DOHH2 (cell line): ENCODE measurements around the gene NIN.

Experiments used
- H3F3A ChIP-seq: fragments of 200-600 bp; sonication (generic), shearing (Covaris generic); 2 replicates; pipeline ENCODE4 v1.6.0; 2016; ENCODE audit warnings: antibody characterized with exemption, mild to moderate bottlenecking; ENCODE audit not compliant: control insufficient read depth, insufficient read depth
- H3K27ac ChIP-seq: fragments of 200-600 bp; sonication (generic); 2 replicates; pipeline ENCODE4 v1.5.1; 2014; ENCODE audit warnings: low read depth, mild to moderate bottlenecking, low read length, moderate library complexity
- H3K27me3 ChIP-seq: fragments of 200-600 bp; sonication (generic); 2 replicates; pipeline ENCODE4 v1.6.1; 2014; ENCODE audit warnings: mild to moderate bottlenecking, low read length, mixed read lengths; ENCODE audit not compliant: control insufficient read depth
- H3K36me3 ChIP-seq: fragments of 200-600 bp; sonication (generic); 2 replicates; pipeline ENCODE4 v1.6.1; 2014; ENCODE audit warnings: mild to moderate bottlenecking, low read length, moderate library complexity, mixed read lengths; ENCODE audit not compliant: control insufficient read depth
- H3K4me1 ChIP-seq: fragments of 200-600 bp; sonication (generic); 2 replicates; pipeline ENCODE4 v1.6.1; 2014; ENCODE audit warnings: mild to moderate bottlenecking, low read length, mixed read lengths; ENCODE audit not compliant: control insufficient read depth
- H3K4me2 ChIP-seq: fragments of 200-600 bp; sonication (generic); 2 replicates; pipeline ENCODE4 v1.6.0; 2014; ENCODE audit warnings: mild to moderate bottlenecking, low read length, moderate library complexity
- H3K4me3 ChIP-seq: fragments of 200-600 bp; sonication (generic); 2 replicates; pipeline ENCODE4 v1.5.1; 2014; ENCODE audit warnings: mild to moderate bottlenecking, low read length, mixed read lengths
- H3K79me2 ChIP-seq: fragments of 200-600 bp; sonication (generic); 2 replicates; pipeline ENCODE4 v1.6.1; 2014; ENCODE audit warnings: mild to moderate bottlenecking, low read length, mixed read lengths; ENCODE audit not compliant: control insufficient read depth
- H3K9me2 ChIP-seq: fragments of 200-600 bp; sonication (generic); replicated peaks from 2 replicates; pipeline ENCODE4 v1.6.1; 2014; ENCODE audit warnings: mild to moderate bottlenecking, low read length, mixed read lengths; ENCODE audit not compliant: control insufficient read depth
- H3K9me3 ChIP-seq: fragments of 200-600 bp; sonication (generic); 2 replicates; pipeline ENCODE4 v1.6.1; 2014; ENCODE audit warnings: antibody characterized with exemption, low read length, mixed read lengths; ENCODE audit not compliant: control insufficient read depth, insufficient read depth
- H4K20me1 ChIP-seq: fragments of 200-600 bp; sonication (generic); 2 replicates; pipeline ENCODE4 v1.6.0; 2014; ENCODE audit warnings: low read depth, mild to moderate bottlenecking, antibody characterized with exemption, low read length, moderate library complexity; ENCODE audit not compliant: control insufficient read depth, insufficient read depth
- CTCF ChIP-seq: fragments of 200-600 bp; sonication (generic); IDR thresholded peaks from one replicate; pipeline ENCODE4 v1.5.1; 2014; ENCODE audit warnings: antibody characterized with exemption, mild to moderate bottlenecking, low read depth, low read length; ENCODE audit not compliant: poor library complexity, severe bottlenecking
- EZH2phosphoT487 ChIP-seq: fragments of 200-600 bp; sonication (generic); IDR thresholded peaks from 2 replicates; pipeline ENCODE4 v1.6.1; 2017; ENCODE audit warnings: borderline replicate concordance, mild to moderate bottlenecking, antibody characterized with exemption, low read length, moderate library complexity, mixed read lengths

NIN gene

GRCh38 chr14:50829489-50830043, 1.4 kb downstream of the NIN start:
- Histone ChIP-seq H3K4me1 (peaks cover 55% of the 10 kb centered on the region), H4K20me1 (peaks cover 11% of the 10 kb centered on the region; the same call in 1 of the 2 replicates), H3K9me2 (no peaks in the 10 kb centered on the region), H3F3A (peaks cover 8% of the 10 kb centered on the region), H3K36me3 (peaks cover 29% of the 10 kb centered on the region), H3K4me3 (peak overlapping the region; percentile 83), H3K4me2 (peak overlapping the region; percentile 80), H3K9me3 (no peaks in the 10 kb centered on the region), H3K79me2 (peaks cover 59% of the 10 kb centered on the region), H3K27ac (peak overlapping the region; percentile 53), H3K27me3 (no peaks in the 10 kb centered on the region)
- TF ChIP-seq EZH2phosphoT487 (no peak), CTCF (no peak)

GRCh38 chr14:50828721-50829488, 2.1 kb downstream of the NIN start:
- peaks cover 65% of the 10 kb centered on the region for H3K79me2 ChIP-seq
- no peaks in the 10 kb centered on the region for H3K9me3 ChIP-seq
- H3K9me2 ChIP-seq, result no peaks in the 10 kb centered on the region
- no peak overlapping the region for H3K27ac ChIP-seq
- peaks cover 32% of the 10 kb centered on the region for H3K36me3 ChIP-seq
- H3K4me2 ChIP-seq, result peak overlapping the region; percentile 80
- no peaks in the 10 kb centered on the region for H3K27me3 ChIP-seq
- peaks cover 13% of the 10 kb centered on the region for H3F3A ChIP-seq
- peak overlapping the region; percentile 83 for H3K4me3 ChIP-seq
- peaks cover 11% of the 10 kb centered on the region; the same call in 1 of the 2 replicates for H4K20me1 ChIP-seq
- H3K4me1 ChIP-seq, result peaks cover 61% of the 10 kb centered on the region
- TF ChIP-seq EZH2phosphoT487, result no peak
- peak; percentile 31 for TF ChIP-seq CTCF

- peaks cover 48% of the 10 kb centered on the region for H3K36me3 ChIP-seq
- H3K9me3 ChIP-seq, result no peaks in the 10 kb centered on the region
- peaks cover 20% of the 10 kb centered on the region for H3F3A ChIP-seq
- H4K20me1 ChIP-seq, result peaks cover 19% of the 10 kb centered on the region; the same call in 1 of the 2 replicates
- peak overlapping the region; percentile 7 for H3K4me2 ChIP-seq
- H3K4me3 ChIP-seq, result no peak overlapping the region
- H3K79me2 ChIP-seq, result peaks cover 88% of the 10 kb centered on the region
- no peak overlapping the region for H3K27ac ChIP-seq
- TF ChIP-seq EZH2phosphoT487 (no peak), CTCF (no peak)
- no peaks in the 10 kb centered on the region for H3K27me3 ChIP-seq
- no peaks in the 10 kb centered on the region for H3K9me2 ChIP-seq
- H3K4me1 ChIP-seq, result peaks cover 77% of the 10 kb centered on the region
These were observed 4.3 kb downstream of the NIN start for GRCh38 chr14:50826681-50827080.
